Right lobe of liver (tissue), 6 donors: ENCODE results near the gene ADARB1. TPM values are rescaled to one million over a fixed set of nuclear protein-coding genes. Genes with fewer than 3 reads are reported as not detected.

Experiments used
- ATAC-seq, 4 donors: fragments of 200-7000 bp; cut with Tn5 transposase; one replicate each; pipeline ENCODE4 v1.9.1; 2020; ENCODE audit warnings: mild to moderate bottlenecking in 4 of 4, moderate library complexity in 4 of 4
- DNase-seq, 3 donors: peaks; one replicate each; pipeline ENCODE4 v3.0.0-alpha.2; 2020
- H3K27ac ChIP-seq, 3 donors: fragments of 200-600 bp; one replicate each; pipeline ENCODE4 v1.8.0; 2022
- H3K27me3 ChIP-seq, 2 donors: fragments of 200-600 bp; one replicate each; pipeline ENCODE4 v1.8.0; 2022
- H3K36me3 ChIP-seq, 4 donors: fragments of 200-600 bp; sonication (generic) in 1 of 4; one replicate each; pipeline versions ENCODE4 v1.5.1 to v1.8.0; 2017 to 2022; ENCODE audit warnings: control low read depth in 1 of 4
- H3K4me1 ChIP-seq, 4 donors: fragments of 200-600 bp; sonication (generic) in 1 of 4; one replicate each; pipeline versions ENCODE4 v1.5.1 to v1.8.0; 2017 to 2022; ENCODE audit warnings: control low read depth in 1 of 4
- H3K4me3 ChIP-seq, 3 donors: fragments of 200-600 bp; one replicate each; pipeline ENCODE4 v1.8.0; 2022
- H3K9me3 ChIP-seq, 4 donors: fragments of 200-600 bp; sonication (generic) in 1 of 4; one replicate each; pipeline versions ENCODE4 v1.5.1 to v1.8.0; 2017 to 2022; ENCODE audit warnings: control low read depth in 1 of 4
- CTCF ChIP-seq, 4 donors: fragments of 200-600 bp in 3 of 4; fragments of 450-650 bp in 1 of 4; IDR thresholded peaks; one replicate each; pipeline versions ENCODE4 v1.5.1 to v1.8.0; 2016 to 2022; ENCODE audit warnings: antibody characterized with exemption in 4 of 4, mild to moderate bottlenecking in 2 of 4
- POLR2A ChIP-seq: fragments of 450-650 bp; IDR thresholded peaks from one replicate; pipeline ENCODE4 v1.6.1; 2017; ENCODE audit warnings: antibody characterized with exemption, mild to moderate bottlenecking
- WGBS: methylation state at CpG from one replicate; pipeline ENCODE4 v1.1.6; 2018; ENCODE audit warnings: low coverage, low lambda C conversion rate; ENCODE audit not compliant: insufficient coverage; ENCODE audit errors: missing lambda C conversion rate; 5-methylcytosine and 5-hydroxymethylcytosine counted together
- intact Hi-C, 2 donors: fragments of 100-400 bp; cut with DNase I; formaldehyde crosslinking; loops; one replicate each; pipeline versions ENCODE4 v1.11.2 to v1.14.1; 2022
- total RNA-seq, 6 experiments: library from RNA; depleted of rRNA in 2 of 6; stranded (reverse); fragments of >200 nt in 2 of 6; fragmentation: NEBNext Ultra II Directional in 3 of 6; extraction: Animal tissue kit (Norgen Biotek cat#: 25700) in 3 of 6; gene quantifications; one replicate each; pipeline versions ENCODE4 v1.1.0 to v1.2.4, GENCODE V29; 2016 to 2023
- donor health status: DM: no; HTN: yes; CAD: no.
- donor health status: DM: no; HTN: no; CAD: no.
- donor health status: DM: no; HTN: no; CAD: no.
- donor health status: DM: no; HTN: yes; CAD: no.
- donor health status: DM: no; HTN: yes; CAD: no.

The ADARB1 gene
- total RNA-seq, 6 experiments from 2014 or later = 4.7 to 9.9 (median 8.6) TPM

DNA sequence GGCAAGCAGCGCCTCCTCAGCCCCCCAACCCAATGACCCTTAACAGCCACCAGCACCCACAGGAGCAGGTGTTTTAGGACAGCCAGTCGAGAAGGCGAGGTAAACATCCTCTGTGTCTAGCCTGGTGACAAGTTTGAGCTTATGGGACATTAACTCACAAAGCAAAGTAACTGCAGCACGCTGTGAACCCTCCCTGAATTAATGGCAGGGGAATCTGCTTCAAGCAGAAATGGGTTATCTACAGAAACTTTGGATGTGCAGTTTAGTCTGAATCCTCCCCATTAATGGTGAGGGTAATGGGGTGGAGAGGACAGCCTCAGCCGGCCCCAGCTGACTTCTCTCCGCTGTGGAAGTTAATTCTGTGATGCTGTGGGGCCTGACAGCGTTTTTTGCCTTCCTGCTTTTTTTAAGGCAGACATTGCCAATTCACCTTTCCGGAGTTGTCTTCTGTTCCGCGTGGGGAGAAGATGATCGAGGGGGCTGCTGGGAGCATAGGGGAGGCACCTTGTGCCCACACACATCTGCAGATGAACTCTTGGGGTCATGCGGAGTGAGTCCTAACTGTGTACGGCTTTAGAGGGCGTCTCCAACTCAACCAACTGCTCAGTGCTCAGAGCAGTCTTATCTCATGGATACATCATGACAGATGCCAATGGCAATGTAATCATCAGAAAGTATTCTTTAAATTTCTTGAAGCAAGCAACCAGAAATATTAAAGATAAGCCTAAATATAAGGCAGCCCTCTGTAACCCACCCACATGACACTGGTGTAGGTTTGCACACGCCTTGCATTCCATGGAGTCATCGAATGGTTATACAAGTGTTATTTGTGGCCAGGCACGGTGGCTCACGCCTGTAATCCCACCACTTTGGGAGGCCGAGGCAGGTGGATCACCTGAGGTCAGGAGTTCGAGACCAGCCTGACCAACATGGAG lies 172.3 kb downstream of the ADARB1 start:
- intact Hi-C loops = no loop called here
- Histone ChIP-seq H3K36me3 (no peaks in the 10 kb centered on the region), H3K9me3 (peaks cover 0 to 6% (median 0%) of the 10 kb centered on the region in 4 donors), H3K27ac (no peak overlapping the region), H3K4me1 (peaks cover 0 to 6% (median 0%) of the 10 kb centered on the region in 4 donors), H3K4me3 (no peak overlapping the region), H3K27me3 (no peaks in the 10 kb centered on the region)
- WGBS = 69% methylated on average over 11 of the region's 20 CpGs
- ATAC-seq (no peak), DNase-seq (no peak)
- TF ChIP-seq CTCF (IDR thresholded peaks at IDR 0.05) = no peak
- TF ChIP-seq POLR2A = no peak

DNA sequence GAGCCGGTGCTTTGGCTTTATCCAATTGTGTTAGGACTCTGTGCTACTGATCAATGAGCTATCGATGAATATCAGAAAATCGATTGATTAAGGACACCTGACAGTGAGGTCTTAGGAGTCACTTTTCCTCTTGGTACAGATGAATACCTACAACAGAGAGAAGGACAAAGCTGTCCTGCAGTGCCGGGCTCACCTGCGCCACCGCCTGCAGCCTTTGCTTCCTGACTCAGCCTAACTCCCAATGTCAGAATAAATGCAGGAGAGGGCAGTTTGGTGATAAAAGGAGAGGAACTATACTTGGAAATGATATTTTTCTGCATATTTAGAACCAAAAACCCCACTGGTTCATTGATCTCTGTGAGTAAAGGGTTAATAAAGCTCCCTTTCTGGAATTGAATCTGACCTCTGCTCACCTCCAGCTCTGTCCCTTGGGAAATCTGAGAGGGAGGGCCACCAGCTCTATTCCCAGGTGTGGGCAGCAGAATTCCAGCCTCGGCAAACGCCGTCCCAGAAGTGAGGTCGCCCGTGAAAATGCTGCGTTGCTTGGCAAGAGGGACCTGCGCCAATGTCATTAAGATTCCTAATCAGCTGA lies 174.0 kb downstream of the ADARB1 start:
- peaks cover 0 to 3% (median 0%) of the 10 kb centered on the region in 4 donors for H3K9me3 ChIP-seq
- H3K36me3 ChIP-seq = no peaks in the 10 kb centered on the region
- no peak for TF ChIP-seq CTCF (IDR thresholded peaks at IDR 0.05)
- TF ChIP-seq POLR2A = no peak
- intact Hi-C loops = no loop called here
- ATAC-seq (peak in 2 of 4 donors; percentile 12 to 20), DNase-seq (no peak)
- no peak overlapping the region for H3K27ac ChIP-seq
- peaks cover 0 to 6% (median 0%) of the 10 kb centered on the region in 4 donors for H3K4me1 ChIP-seq
- H3K27me3 ChIP-seq = no peaks in the 10 kb centered on the region
- H3K4me3 ChIP-seq = no peak overlapping the region
- 17% methylated on average over 11 of the region's 13 CpGs for WGBS

DNA sequence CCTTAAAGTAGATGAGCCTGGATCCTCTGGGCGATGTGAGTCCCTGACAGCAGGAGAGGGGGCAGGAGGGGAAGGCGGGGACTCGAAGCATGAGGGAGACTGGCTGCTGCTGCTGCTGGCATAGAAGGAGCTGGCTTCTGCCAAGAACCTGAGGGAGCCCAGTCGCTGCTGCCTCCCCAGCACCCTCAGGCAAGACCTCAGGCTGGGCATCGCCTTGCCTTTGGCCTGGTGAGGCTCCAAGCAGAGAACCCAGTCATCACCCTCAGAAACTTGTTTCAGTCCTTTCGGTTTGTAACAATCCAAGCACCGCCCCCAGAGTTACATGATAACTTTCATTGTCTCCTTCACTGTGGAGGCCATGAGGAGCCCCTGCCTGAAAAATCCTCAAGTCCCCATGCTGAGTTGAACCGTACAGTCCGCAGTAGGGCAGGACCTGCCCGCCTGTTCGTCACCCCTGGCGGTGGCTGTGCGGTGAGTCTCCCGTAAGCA lies 174.6 kb downstream of the ADARB1 start:
- ATAC-seq = peak; percentile 30 to 52 (median 44)
- H3K4me1 ChIP-seq = peaks cover 0 to 6% (median 0%) of the 10 kb centered on the region in 4 donors
- DNase-seq = no peak
- TF ChIP-seq CTCF (IDR thresholded peaks at IDR 0.05) (no peak), POLR2A (no peak)
- no peak overlapping the region for H3K27ac ChIP-seq
- no peak overlapping the region for H3K4me3 ChIP-seq
- H3K27me3 ChIP-seq = no peaks in the 10 kb centered on the region
- 48% methylated on average over 4 of the region's 14 CpGs for WGBS
- H3K36me3 ChIP-seq = no peaks in the 10 kb centered on the region
- H3K9me3 ChIP-seq = no peaks in the 10 kb centered on the region
- intact Hi-C loops = no loop called here

DNA sequence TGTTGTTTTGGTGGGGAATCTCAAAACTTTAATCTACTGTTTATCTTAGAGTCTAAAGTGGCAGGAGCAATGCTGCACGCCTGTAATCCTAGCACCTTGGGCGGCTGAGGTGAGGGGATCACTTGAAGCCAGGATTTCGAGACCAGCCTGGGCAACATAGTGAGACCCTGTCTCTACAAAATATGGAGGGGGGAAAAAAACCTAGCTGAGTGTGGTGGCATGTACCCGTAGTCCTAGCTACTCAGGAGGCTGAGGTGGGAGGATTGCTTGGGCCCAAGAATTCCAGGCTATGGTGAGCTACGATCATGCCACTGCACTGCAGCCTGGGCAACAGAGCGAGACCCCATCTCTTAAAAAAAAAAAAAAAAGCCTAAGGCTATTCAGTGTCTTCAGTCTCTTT lies 175.2 kb downstream of the ADARB1 start:
- 81% methylated on average over 4 of the region's 6 CpGs for WGBS
- TF ChIP-seq POLR2A = no peak
- DNase-seq (no peak), ATAC-seq (no peak)
- intact Hi-C loops = no loop called here
- Histone ChIP-seq H3K9me3 (no peaks in the 10 kb centered on the region), H3K4me1 (peaks cover 0 to 6% (median 0%) of the 10 kb centered on the region in 4 donors), H3K27ac (no peak overlapping the region), H3K4me3 (no peak overlapping the region), H3K36me3 (no peaks in the 10 kb centered on the region), H3K27me3 (no peaks in the 10 kb centered on the region)

DNA sequence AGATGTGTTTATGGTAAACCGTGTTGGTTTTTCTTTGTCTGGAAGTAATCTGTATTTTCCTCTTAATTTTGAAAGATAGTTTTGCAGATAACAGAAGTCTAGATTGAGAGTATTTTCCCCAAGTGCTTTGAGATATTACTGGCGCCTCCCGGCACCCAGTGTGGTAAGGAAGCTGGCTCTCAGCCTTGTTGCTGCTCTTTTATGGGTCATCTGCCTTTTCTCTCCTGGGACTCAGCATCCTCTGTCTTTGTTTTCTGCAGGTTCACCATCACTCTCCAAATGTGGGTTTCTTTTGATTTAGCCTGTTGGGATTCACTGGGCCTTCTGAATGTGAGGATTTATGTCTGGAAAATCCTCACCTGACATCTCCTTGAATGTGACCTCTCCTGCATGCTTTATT lies 175.9 kb downstream of the ADARB1 start:
- no peaks in the 10 kb centered on the region for H3K27me3 ChIP-seq
- ATAC-seq = no peak
- intact Hi-C loops = no loop called here

More for the DNA sequence above, 175.9 kb downstream of the ADARB1 start:
- H3K9me3 ChIP-seq = no peaks in the 10 kb centered on the region
- 83% methylated on average over 3 of the region's 3 CpGs for WGBS
- no peak for DNase-seq
- H3K4me3 ChIP-seq = no peak overlapping the region
- H3K4me1 ChIP-seq = peaks cover 0 to 6% (median 0%) of the 10 kb centered on the region in 4 donors
- no peak overlapping the region for H3K27ac ChIP-seq
- TF ChIP-seq CTCF (IDR thresholded peaks at IDR 0.05) (no peak), POLR2A (no peak)
- no peaks in the 10 kb centered on the region for H3K36me3 ChIP-seq
